HepG2 (cell line): ENCODE data around the gene PAPSS2. TPM values are rescaled to one million over a fixed set of nuclear protein-coding genes. Genes with fewer than 3 reads are reported as not detected.
"Not testable (repeated sequence)": the region's sequence is repeated elsewhere in the genome, so short reads cannot be mapped to it uniquely, and the experiment has no call there.

ENCODE experiments used
- ATAC-seq: fragments of 200-7000 bp; cut with Tn5 transposase; 3 replicates; pipeline ENCODE4 v1.9.1; 2020; ENCODE audit warnings: mild to moderate bottlenecking, moderate library complexity
- BruUV-seq: library from RNA; stranded (reverse); fragments of 400-500 nt; replicated peaks from 2 replicates; lab custom pipeline; 2021; lab: Mats Ljungman, UMichigan
- CTCF ChIA-PET: fragments of 300-600 bp; formaldehyde crosslinking; extraction: SDS; loops from one replicate; lab custom pipeline; 2021; ENCODE audit warnings: low total read pairs, inconsistent platforms, low intra/inter-chr PET ratio; lab: Yijun Ruan, JAX
- POLR2A ChIA-PET: fragments of 350-600 bp; sonication (Branson Sonifier 250); formaldehyde crosslinking; loops from one replicate; lab custom pipeline; 2020; ENCODE audit warnings: antibody characterized with exemption, inconsistent platforms; lab: Yijun Ruan, JAX
- DNase-seq: peaks from one replicate; pipeline ENCODE4 v3.0.0-alpha.2; 2015; ENCODE audit warnings: low spot score
- FAIRE-seq: peaks from 3 replicates; lab custom pipeline; 2011; peaks lifted over from hg19 to GRCh38; lab: Jason Lieb, UNC
- H2AFZ ChIP-seq: one replicate; pipeline ENCODE4 v1.6.1; 2011; ENCODE audit warnings: low read length, inconsistent platforms
- H3K27ac ChIP-seq: fragments of 300-600 bp; 3 replicates; pipeline ENCODE4 v1.8.0; 2011; ENCODE audit warnings: mixed run types, mild to moderate bottlenecking, mixed read lengths, low read length, inconsistent platforms; ENCODE audit not compliant: insufficient read depth; ENCODE audit errors: extremely low read length
- H3K27me3 ChIP-seq, 2 experiments: fragments of 200-600 bp in 1 of 2; 2 replicates in 1 of 2; 3 replicates in 1 of 2; pipeline versions ENCODE4 v1.6.0 to v1.8.0; 2011; ENCODE audit warnings: low read length in 2 of 2, mild to moderate bottlenecking in 2 of 2, moderate library complexity in 2 of 2, inconsistent platforms in 1 of 2; ENCODE audit not compliant: insufficient read depth in 2 of 2, control insufficient read depth in 1 of 2
- H3K36me3 ChIP-seq, 2 experiments: fragments of 200-600 bp in 1 of 2; replicated peaks in 1 of 2; 2 replicates in 1 of 2; 3 replicates in 1 of 2; pipeline versions ENCODE4 v1.5.1 to v1.8.0; 2011; ENCODE audit warnings: low read length in 2 of 2, inconsistent platforms in 1 of 2; ENCODE audit not compliant: insufficient read depth in 2 of 2, control insufficient read depth in 1 of 2
- H3K4me1 ChIP-seq: 2 replicates; pipeline ENCODE4 v1.5.1; 2012; ENCODE audit warnings: low read length, inconsistent platforms; ENCODE audit not compliant: insufficient read depth
- H3K4me2 ChIP-seq: 2 replicates; pipeline ENCODE4 v1.6.0; 2011; ENCODE audit warnings: low read depth, low read length, inconsistent platforms
- H3K4me3 ChIP-seq, 3 experiments: fragments of 200-600 bp in 1 of 3; sonication (generic), shearing (Covaris generic) in 1 of 3; replicated peaks in 1 of 3; 2 replicates each; pipeline ENCODE4 v1.5.1; 2011 to 2016; ENCODE audit warnings: low read length in 3 of 3, inconsistent platforms in 2 of 3, low read depth in 2 of 3, mild to moderate bottlenecking in 2 of 3, control low read depth in 1 of 3, mixed read lengths in 1 of 3; ENCODE audit not compliant: insufficient read depth in 1 of 3
- H3K79me2 ChIP-seq: one replicate; pipeline ENCODE4 v1.6.1; 2011; ENCODE audit warnings: low read length, inconsistent platforms; ENCODE audit not compliant: insufficient read depth
- H3K9ac ChIP-seq: 2 replicates; pipeline ENCODE4 v1.6.0; 2011; ENCODE audit warnings: mild to moderate bottlenecking, low read depth, low read length, inconsistent platforms; ENCODE audit not compliant: insufficient read depth
- H3K9me3 ChIP-seq: 2 replicates; pipeline ENCODE4 v1.5.1; 2012; ENCODE audit warnings: mild to moderate bottlenecking, low read length
- H4K20me1 ChIP-seq: 2 replicates; pipeline ENCODE4 v1.6.0; 2011; ENCODE audit warnings: inconsistent platforms, mild to moderate bottlenecking, low read length, moderate library complexity; ENCODE audit not compliant: insufficient read depth
- CEBPB ChIP-seq: IDR thresholded peaks from 2 replicates; pipeline ENCODE4 v1.6.1; 2011; ENCODE audit warnings: low read depth, low read length, improper control_type of control experiment, borderline replicate concordance
- ESRRA ChIP-seq: sonication (generic); formaldehyde crosslinking; IDR thresholded peaks from 2 replicates; pipeline ENCODE4 v1.5.1; 2020; ENCODE audit warnings: mild to moderate bottlenecking, low read depth, missing genetic modification reagents
- KDM1A ChIP-seq: IDR thresholded peaks from 2 replicates; pipeline ENCODE4 v1.6.1; 2016; ENCODE audit warnings: missing compliant biosample characterization
- MAZ ChIP-seq, 2 experiments: sonication (generic) in 1 of 2; formaldehyde crosslinking in 1 of 2; IDR thresholded peaks; 2 replicates each; pipeline versions ENCODE4 v1.5.0 to v1.6.1; 2012 to 2020; ENCODE audit warnings: low read depth in 2 of 2, mild to moderate bottlenecking in 2 of 2, borderline replicate concordance in 1 of 2, improper control_type of control experiment in 1 of 2, low read length in 1 of 2, missing genetic modification reagents in 1 of 2, moderate library complexity in 1 of 2
- NR2F1 ChIP-seq, 2 experiments: fragments of 450-650 bp in 1 of 2; formaldehyde crosslinking in 1 of 2; IDR thresholded peaks; 2 replicates each; pipeline versions ENCODE4 v1.5.0 to v1.6.1; 2016 to 2020; ENCODE audit warnings: mild to moderate bottlenecking in 1 of 2, missing compliant biosample characterization in 1 of 2, missing genetic modification reagents in 1 of 2, moderate library complexity in 1 of 2
- NR2F6 ChIP-seq, 2 experiments: IDR thresholded peaks; 2 replicates each; pipeline ENCODE4 v1.6.1; 2016; ENCODE audit warnings: antibody characterized with exemption in 1 of 2, mild to moderate bottlenecking in 1 of 2
- PAXIP1 ChIP-seq: sonication (generic); formaldehyde crosslinking; conservative IDR thresholded peaks from 2 replicates; pipeline ENCODE4 v1.4.0; 2020; ENCODE audit warnings: mild to moderate bottlenecking, missing genetic modification reagents, moderate library complexity
- RARA ChIP-seq: IDR thresholded peaks from 2 replicates; pipeline ENCODE4 v1.6.1; 2016; ENCODE audit warnings: missing genetic modification reagents, missing compliant biosample characterization
- RXRA ChIP-seq: sonication (generic); formaldehyde crosslinking; IDR thresholded peaks from 2 replicates; pipeline ENCODE4 v1.5.1; 2020; ENCODE audit warnings: missing genetic modification reagents
- SOX6 ChIP-seq, 2 experiments: fragments of 450-650 bp in 1 of 2; sonication (generic) in 1 of 2; formaldehyde crosslinking in 1 of 2; IDR thresholded peaks; 2 replicates each; pipeline versions ENCODE4 v1.4.0 to v1.6.1; 2017 to 2020; ENCODE audit warnings: antibody characterized with exemption in 1 of 2, mild to moderate bottlenecking in 1 of 2, missing genetic modification reagents in 1 of 2
- TBX2 ChIP-seq: sonication (generic); formaldehyde crosslinking; IDR thresholded peaks from 2 replicates; pipeline ENCODE4 v1.5.0; 2020; ENCODE audit warnings: missing genetic modification reagents, mild to moderate bottlenecking, borderline replicate concordance
- TFAP4 ChIP-seq: sonication (generic); IDR thresholded peaks from 2 replicates; pipeline ENCODE4 v1.6.1; 2016; ENCODE audit warnings: low read depth, borderline replicate concordance
- XRCC5 ChIP-seq: fragments of 200-400 bp; formaldehyde crosslinking; optimal IDR thresholded peaks from 2 replicates; pipeline ENCODE3; 2017; ENCODE audit warnings: mild to moderate bottlenecking, low read length
- ZNF121 ChIP-seq: sonication (generic); formaldehyde crosslinking; IDR thresholded peaks from 2 replicates; pipeline ENCODE4 v1.5.0; 2020; ENCODE audit warnings: mild to moderate bottlenecking, missing genetic modification reagents
- ZNF761 ChIP-seq: sonication (generic); formaldehyde crosslinking; conservative IDR thresholded peaks from 2 replicates; pipeline ENCODE4 v1.4.0; 2020; ENCODE audit warnings: mild to moderate bottlenecking, missing genetic modification reagents
- ZNF772 ChIP-seq: sonication (generic); formaldehyde crosslinking; IDR thresholded peaks from 2 replicates; pipeline ENCODE4 v1.5.0; 2020; ENCODE audit warnings: mild to moderate bottlenecking, missing genetic modification reagents
- ZSCAN9 ChIP-seq: IDR thresholded peaks from 2 replicates; pipeline ENCODE4 v1.6.1; 2016; ENCODE audit warnings: borderline replicate concordance
- WGBS: methylation state at CpG from one replicate; pipeline ENCODE4 v1.1.6; 2017; ENCODE audit warnings: low lambda C conversion rate; 5-methylcytosine and 5-hydroxymethylcytosine counted together
- in situ Hi-C: cut with HindIII; loops from 2 replicates; pipeline ENCODE4 v1.10.0; 2017; ENCODE audit warnings: low pct_unique_long_range_greater_than_20kb; ENCODE audit not compliant: extremely low pct_ligation_motif_present
- intact Hi-C: fragments of 100-400 bp; cut with micrococcal nuclease; formaldehyde crosslinking; loops from one replicate; pipeline ENCODE4 v1.10.0; 2022; ENCODE audit not compliant: unreplicated experiment
- polyA plus RNA-seq, 8 experiments: library from polyadenylated mRNA; depleted of rRNA in 3 of 8; stranded (reverse) in 7 of 8; unstranded in 1 of 8; fragments of >200 nt; fragmentation: Illumina TruSeq in 4 of 8; extraction: Trizol in 4 of 8; gene quantifications; 2 replicates each; pipeline versions ENCODE4 v1.2.1 to v1.2.3, GENCODE V29; 2011 to 2016; ENCODE audit warnings: low read depth in 4 of 8, missing spikeins in 1 of 8, mixed read lengths in 1 of 8; ENCODE audit not compliant: insufficient read depth in 1 of 8
- total RNA-seq, 5 experiments: library from RNA; depleted of rRNA; stranded (reverse); fragments of >200 nt; fragmentation: Illumina TruSeq; extraction: Trizol; gene quantifications; 2 replicates each; pipeline ENCODE4 v1.2.3, GENCODE V29; 2016; ENCODE audit warnings: low read depth in 1 of 5

PAPSS2 gene
- total and polyA plus RNA-seq, 2 of the 13 experiments (the other 11 are each of a cell fraction or from before 2014, with no cell fraction given): 0.11 to 0.12 TPM

GRCh38 chr10:87742992-87743610 is 83.4 kb downstream of the PAPSS2 start:
- H3K9ac ChIP-seq; H3K27me3 ChIP-seq; H3K27ac ChIP-seq; intact Hi-C loops; H4K20me1 ChIP-seq; CTCF ChIA-PET; H3K36me3 ChIP-seq; H3K9me3 ChIP-seq; H2AFZ ChIP-seq; H3K4me3 ChIP-seq; in situ Hi-C loops; POLR2A ChIA-PET; BruUV-seq; H3K79me2 ChIP-seq; TF ChIP-seq SOX6 (IDR thresholded peaks at IDR 0.05); MAZ (IDR thresholded peaks at IDR 0.05; ENCODE audit: borderline replicate concordance, low read depth, low read length): not testable (repeated sequence)
- ATAC-seq: peak; percentile 89
- DNase-seq: peak; percentile 82
- Histone ChIP-seq H3K4me1 (peaks cover 24% of the 10 kb centered on the region), H3K4me2 (peak overlapping the region; percentile 43; the same call in 1 of the 2 replicates)
- WGBS: 59% methylated on average over 18 of the region's 18 CpGs
- FAIRE-seq: peak; percentile 73
- TF ChIP-seq CEBPB (peak; percentile 100), PAXIP1 (0 out of 2 replicates have a peak, but pooled peaks have one; percentile 41), NR2F1 (CRISPR knock-in tag; IDR thresholded peaks at IDR 0.05) (peak in 1 of 2 experiments; percentile 34; a peak in 1 of 4 replicates), KDM1A (CRISPR knock-in tag) (peak; percentile 58; the same call in 1 of the 2 replicates), RARA (CRISPR knock-in tag) (peak; percentile 63), NR2F6 (IDR thresholded peaks at IDR 0.05) (peak; percentile 44; the same call in 1 of the 2 replicates), NR2F6 (CRISPR knock-in tag; IDR thresholded peaks at IDR 0.05) (peak; percentile 77; the same call in 1 of the 2 replicates), ZNF772 (CRISPR knock-in tag) (0 out of 2 replicates have a peak, but pooled peaks have one; percentile 54), ZSCAN9 (CRISPR knock-in tag) (peak; percentile 69; the same call in 1 of the 2 replicates), ZNF761 (CRISPR knock-in tag) (peak; percentile 98), RXRA (peak; percentile 48; the same call in 1 of the 2 replicates), TBX2 (CRISPR knock-in tag) (peak; percentile 70; the same call in 1 of the 2 replicates), XRCC5 (peak; percentile 19), ZNF121 (CRISPR knock-in tag) (peak; percentile 97), ESRRA (CRISPR knock-in tag) (peak; percentile 77; the same call in 1 of the 2 replicates), TFAP4 (peak; percentile 50; the same call in 1 of the 2 replicates), SOX6 (CRISPR knock-in tag; IDR thresholded peaks at IDR 0.05) (peak; percentile 94), MAZ (CRISPR knock-in tag; IDR thresholded peaks at IDR 0.05; ENCODE audit: low read depth) (0 out of 2 replicates have a peak, but pooled peaks have one; percentile 5)
